ENCODE measurements around the gene KRT222.

KRT222 gene

DNA sequence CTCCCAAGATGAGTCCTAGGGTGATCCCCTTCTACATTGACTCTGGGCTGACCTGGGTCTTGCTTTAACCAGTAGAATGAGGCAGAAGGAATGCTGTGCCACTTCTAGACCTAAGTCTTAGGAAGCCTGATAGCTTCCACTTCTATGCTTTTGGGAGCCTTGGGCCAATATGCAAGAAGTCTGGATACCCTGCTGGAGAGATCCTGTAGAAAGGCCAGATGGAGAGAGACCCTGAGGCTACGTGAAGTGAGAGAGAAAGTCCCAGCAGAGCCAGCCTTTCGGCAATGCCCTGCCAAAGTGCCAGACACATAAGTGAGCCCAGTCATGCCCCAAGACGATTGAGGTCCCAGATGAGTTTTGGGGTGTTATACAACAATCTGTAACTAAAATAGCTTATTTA is 1.7 kb downstream of the KRT222 start:
- DNase-seq (ENCODE audit: low read depth), result no peak
- TF ChIP-seq, protein P1, sequence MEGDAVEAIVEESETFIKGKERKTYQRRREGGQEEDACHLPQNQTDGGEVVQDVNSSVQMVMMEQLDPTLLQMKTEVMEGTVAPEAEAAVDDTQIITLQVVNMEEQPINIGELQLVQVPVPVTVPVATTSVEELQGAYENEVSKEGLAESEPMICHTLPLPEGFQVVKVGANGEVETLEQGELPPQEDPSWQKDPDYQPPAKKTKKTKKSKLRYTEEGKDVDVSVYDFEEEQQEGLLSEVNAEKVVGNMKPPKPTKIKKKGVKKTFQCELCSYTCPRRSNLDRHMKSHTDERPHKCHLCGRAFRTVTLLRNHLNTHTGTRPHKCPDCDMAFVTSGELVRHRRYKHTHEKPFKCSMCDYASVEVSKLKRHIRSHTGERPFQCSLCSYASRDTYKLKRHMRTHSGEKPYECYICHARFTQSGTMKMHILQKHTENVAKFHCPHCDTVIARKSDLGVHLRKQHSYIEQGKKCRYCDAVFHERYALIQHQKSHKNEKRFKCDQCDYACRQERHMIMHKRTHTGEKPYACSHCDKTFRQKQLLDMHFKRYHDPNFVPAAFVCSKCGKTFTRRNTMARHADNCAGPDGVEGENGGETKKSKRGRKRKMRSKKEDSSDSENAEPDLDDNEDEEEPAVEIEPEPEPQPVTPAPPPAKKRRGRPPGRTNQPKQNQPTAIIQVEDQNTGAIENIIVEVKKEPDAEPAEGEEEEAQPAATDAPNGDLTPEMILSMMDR (IDR thresholded peaks at IDR 0.05; ENCODE audit: low read depth, low read length, missing control alignments), result no peak
- no peak overlapping the region for H3K4me3 ChIP-seq (ENCODE audit: low read depth, low read length)

DNA sequence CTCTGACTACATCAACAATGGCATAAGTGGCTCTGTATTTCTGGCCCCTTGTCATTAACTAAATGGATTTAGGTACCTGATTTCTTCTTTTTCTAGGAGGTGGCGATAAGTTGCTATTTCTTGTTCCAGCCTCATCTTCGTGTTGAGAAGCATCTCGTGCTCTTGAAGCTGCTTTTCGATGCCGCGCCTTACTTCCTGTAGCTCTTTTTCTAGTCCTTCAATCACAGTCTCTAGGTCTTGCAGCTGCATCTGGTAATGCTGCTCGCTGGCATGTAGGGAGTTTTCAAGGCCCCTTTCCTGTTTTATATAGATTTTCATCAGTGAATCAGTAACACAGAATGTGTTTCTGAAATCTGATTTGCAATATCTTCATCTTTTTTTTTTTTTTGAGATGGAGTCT is 5.1 kb downstream of the KRT222 start:
- no peak for DNase-seq (ENCODE audit: low read depth)
- TF ChIP-seq, protein P1 (IDR thresholded peaks at IDR 0.05; ENCODE audit: low read depth, low read length, missing control alignments), result no peak
- H3K4me3 ChIP-seq (ENCODE audit: low read depth, low read length), result no peak overlapping the region

DNA sequence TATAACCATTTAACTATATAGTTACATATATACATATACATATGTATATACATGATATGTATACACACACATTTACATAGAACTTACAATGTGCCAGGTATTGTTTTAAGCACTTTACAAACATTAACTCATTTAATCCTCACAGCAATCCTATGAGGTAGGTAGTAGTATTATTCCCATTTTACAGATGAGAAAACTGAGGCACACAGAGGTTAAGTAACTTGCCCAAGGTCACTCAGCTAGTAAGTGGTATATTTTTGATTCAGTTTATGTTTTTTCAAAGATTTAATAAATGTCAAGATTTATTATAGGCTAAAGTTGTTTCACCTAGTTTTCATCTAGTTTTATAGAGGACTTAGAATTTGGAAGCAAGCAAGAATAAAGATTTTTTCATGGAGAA is 6.6 kb downstream of the KRT222 start:
- H3K4me3 ChIP-seq (ENCODE audit: low read depth, low read length), result no peak overlapping the region
- TF ChIP-seq, protein P1 (IDR thresholded peaks at IDR 0.05; ENCODE audit: low read depth, low read length, missing control alignments), result no peak
- no peak for DNase-seq (ENCODE audit: low read depth)

DNA sequence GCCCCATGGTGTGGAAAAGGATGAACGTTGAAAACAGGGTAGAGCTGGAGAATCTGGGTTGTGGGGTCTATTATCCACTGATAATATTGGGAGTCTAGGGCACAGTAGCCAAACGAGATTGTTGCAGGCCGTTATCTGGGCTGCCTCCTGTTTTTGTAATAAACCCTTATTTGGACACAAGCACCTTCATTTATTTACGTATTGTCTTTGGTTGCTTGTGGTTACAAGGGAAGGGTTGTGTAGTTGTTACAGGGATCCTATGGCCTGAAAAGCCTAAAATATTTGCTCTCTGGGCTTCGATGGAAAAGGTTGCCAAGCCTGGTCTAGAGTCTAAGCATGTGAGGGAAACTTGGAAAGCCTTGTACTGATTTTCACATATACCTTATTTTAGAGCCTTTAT is 13.0 kb downstream of the KRT222 start:
- TF ChIP-seq, protein P1 (IDR thresholded peaks at IDR 0.05; ENCODE audit: low read depth, low read length, missing control alignments), result no peak
- DNase-seq (ENCODE audit: low read depth), result no peak

DNA sequence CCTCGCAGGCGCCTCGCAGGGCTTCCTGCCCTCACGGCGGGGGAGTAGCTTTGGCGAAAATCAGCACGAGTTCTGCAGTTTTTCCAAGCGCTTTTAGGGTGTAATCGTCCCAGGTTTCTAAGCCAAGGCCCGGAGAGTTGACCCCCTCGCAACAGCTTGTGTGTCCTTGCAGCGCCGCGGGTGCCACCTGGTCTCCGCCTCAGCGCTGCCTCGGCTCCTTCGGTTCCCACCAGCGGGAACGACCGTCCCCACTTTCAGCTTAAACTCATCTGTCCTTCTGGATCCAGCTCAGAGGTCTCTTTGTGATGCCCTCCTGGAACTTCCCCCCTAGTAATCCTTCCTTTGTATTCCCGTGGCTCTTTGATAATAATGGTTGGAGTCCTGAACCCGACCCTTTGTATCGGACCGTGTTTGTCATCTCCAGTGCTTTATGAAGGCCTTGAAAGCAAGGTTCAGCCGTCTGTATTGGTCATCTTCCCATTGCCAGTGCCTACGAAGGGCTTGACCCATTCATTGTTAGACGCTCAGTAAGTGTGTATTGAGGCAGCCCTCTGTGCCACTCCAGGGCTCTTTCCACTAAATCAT is 16.5 kb downstream of the KRT222 start:
- TF ChIP-seq, protein P1 (IDR thresholded peaks at IDR 0.05; ENCODE audit: low read depth, low read length, missing control alignments), result no peak
- no peak for DNase-seq (ENCODE audit: low read depth)
- peak overlapping the region; percentile 84 for H3K4me3 ChIP-seq (ENCODE audit: low read depth, low read length)

More for the DNA sequence above, 13.0 kb downstream of the KRT222 start:
- H3K4me3 ChIP-seq (ENCODE audit: low read depth, low read length), result no peak overlapping the region

DNA sequence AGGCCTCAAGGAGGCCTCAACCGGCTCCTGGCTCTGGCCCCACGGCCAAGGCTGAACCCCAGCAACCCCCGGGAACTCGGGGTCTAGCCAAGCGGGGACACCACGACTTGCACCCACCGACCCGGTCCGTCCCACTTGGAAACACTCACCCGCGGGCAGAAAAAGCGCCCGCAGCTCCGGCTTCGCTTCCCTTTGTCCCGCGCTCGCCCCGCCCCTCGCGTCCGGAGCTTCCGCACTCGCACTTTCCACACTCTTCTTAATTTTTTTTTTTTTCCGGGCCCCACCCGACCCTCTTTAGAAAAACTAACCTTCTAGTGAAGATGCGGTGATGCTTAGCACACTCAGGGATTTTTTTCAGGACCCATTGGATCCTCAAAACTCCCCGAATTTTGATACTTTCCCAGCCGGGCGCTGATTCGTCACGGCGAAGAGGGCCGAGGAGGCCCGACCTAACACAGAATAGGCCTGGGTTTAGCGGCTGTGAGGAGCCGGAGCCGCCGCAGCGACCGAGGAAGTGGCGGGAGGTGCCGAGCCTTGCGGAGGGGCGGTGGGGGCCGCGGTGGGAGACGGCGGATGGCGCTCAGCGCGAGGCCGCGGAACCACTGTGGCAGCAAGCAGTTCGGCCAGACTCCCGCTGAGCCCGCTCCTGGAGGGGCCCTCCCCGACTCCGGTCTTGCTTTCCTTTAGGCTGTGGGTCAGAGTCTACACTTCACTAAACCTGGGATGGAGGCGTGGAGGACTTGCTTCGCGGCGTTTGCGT is 17.2 kb downstream of the KRT222 start, which contains the start of gene SMARCE1:
SMARCE1 (minus strand) TSS at position 195 of the 760 bp plus-strand sequence. CDS start 2,016 bp downstream, outside the sequence.
- DNase-seq (ENCODE audit: low read depth), result peak; percentile 43
- TF ChIP-seq, protein P1 (IDR thresholded peaks at IDR 0.05; ENCODE audit: low read depth, low read length, missing control alignments), result no peak
- peak within 1 kb of the TSS; percentile 84 for H3K4me3 ChIP-seq (ENCODE audit: low read depth, low read length)

Measured in GM12864 (cell line).